ENCODE data around the gene LSM14B.

LSM14B gene

DNA sequence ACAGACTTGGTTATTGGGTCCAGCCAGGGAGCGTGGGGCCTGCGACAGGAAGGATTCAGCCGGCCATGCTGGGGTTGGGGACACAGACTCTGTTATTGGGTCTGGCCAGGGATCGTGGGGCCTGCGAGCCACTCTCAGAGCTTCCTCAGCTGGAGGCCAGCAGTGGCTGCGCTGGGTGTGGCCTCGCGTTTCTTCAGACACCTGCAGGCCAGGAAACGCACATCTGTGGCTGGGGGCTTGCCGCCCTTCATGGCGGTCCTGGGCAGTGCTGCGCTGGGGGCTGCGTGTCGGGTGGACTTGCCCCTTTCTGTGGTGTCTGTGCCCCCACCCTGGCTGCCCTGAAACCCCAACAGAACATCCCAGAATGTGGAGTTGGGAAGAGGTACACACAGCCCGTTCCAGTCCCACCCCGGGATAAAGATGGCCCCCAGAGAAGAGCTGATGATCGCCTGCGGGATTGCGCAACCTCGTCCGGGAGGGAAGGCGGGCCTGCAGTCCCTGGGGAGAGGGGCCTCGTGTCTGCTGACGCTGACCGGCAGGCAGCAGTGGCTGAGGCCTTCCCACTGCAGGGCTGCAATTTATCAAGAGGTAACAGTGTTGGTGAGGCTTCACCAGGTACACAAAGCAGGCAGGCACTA lies 43.6 kb downstream of the LSM14B start:
- peaks cover 35% of the 10 kb centered on the region for H3K36me3 ChIP-seq (ENCODE audit: control insufficient read depth, insufficient read depth, low read length)
- no peak overlapping the region for H3K27ac ChIP-seq (ENCODE audit: low read depth, low read length)
- H3K9ac ChIP-seq (ENCODE audit: low read length) = no peak overlapping the region
- H3K4me1 ChIP-seq (ENCODE audit: control insufficient read depth, insufficient read depth, low read length) = no peaks in the 10 kb centered on the region
- no peaks in the 10 kb centered on the region for H3K27me3 ChIP-seq (ENCODE audit: control insufficient read depth, insufficient read depth, low read length)
- no peak overlapping the region for H3K4me3 ChIP-seq (ENCODE audit: low read length)

- Histone ChIP-seq H3K4me3 (ENCODE audit: low read length) (no peak overlapping the region), H3K4me1 (ENCODE audit: control insufficient read depth, insufficient read depth, low read length) (no peaks in the 10 kb centered on the region), H3K27me3 (ENCODE audit: control insufficient read depth, insufficient read depth, low read length) (no peaks in the 10 kb centered on the region), H3K27ac (ENCODE audit: low read depth, low read length) (no peak overlapping the region), H3K9ac (ENCODE audit: low read length) (no peak overlapping the region), H3K36me3 (ENCODE audit: control insufficient read depth, insufficient read depth, low read length) (peaks cover 24% of the 10 kb centered on the region)
Measured at GRCh38 chr20:62167474-62167873, 45.2 kb downstream of the LSM14B start.

DNA sequence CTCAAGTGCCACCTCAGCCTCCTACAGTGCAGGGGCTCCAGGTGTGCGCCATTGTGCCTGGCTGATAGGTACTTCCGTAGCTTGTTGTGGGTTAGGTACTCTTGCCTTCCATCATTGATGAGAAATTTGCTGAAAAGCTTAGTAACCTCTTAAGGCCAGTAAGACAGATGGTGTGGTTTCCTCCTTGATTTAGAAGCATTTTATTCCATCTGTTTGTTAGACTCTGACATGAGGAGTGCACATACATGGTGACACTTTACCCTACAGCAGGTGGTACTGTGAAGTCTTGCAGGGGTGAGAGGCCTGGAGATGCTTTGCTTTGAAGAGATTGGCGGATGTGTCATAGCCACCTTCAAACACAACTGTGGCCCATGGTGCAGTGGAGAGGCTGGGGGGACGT lies 45.8 kb downstream of the LSM14B start:
- peaks cover 18% of the 10 kb centered on the region for H3K36me3 ChIP-seq (ENCODE audit: control insufficient read depth, insufficient read depth, low read length)

GRCh38 chr20:62168890-62169435 lies 46.7 kb downstream of the LSM14B start:
- Histone ChIP-seq H3K4me1 (ENCODE audit: control insufficient read depth, insufficient read depth, low read length) (no peaks in the 10 kb centered on the region), H3K9ac (ENCODE audit: low read length) (no peak overlapping the region), H3K4me3 (ENCODE audit: low read length) (no peak overlapping the region), H3K27me3 (ENCODE audit: control insufficient read depth, insufficient read depth, low read length) (no peaks in the 10 kb centered on the region), H3K27ac (ENCODE audit: low read depth, low read length) (no peak overlapping the region), H3K36me3 (ENCODE audit: control insufficient read depth, insufficient read depth, low read length) (peaks cover 18% of the 10 kb centered on the region)

More for the DNA sequence above, 45.8 kb downstream of the LSM14B start:
- Histone ChIP-seq H3K4me1 (ENCODE audit: control insufficient read depth, insufficient read depth, low read length) (no peaks in the 10 kb centered on the region), H3K9ac (ENCODE audit: low read length) (no peak overlapping the region), H3K27me3 (ENCODE audit: control insufficient read depth, insufficient read depth, low read length) (no peaks in the 10 kb centered on the region), H3K27ac (ENCODE audit: low read depth, low read length) (no peak overlapping the region), H3K4me3 (ENCODE audit: low read length) (no peak overlapping the region)

DNA sequence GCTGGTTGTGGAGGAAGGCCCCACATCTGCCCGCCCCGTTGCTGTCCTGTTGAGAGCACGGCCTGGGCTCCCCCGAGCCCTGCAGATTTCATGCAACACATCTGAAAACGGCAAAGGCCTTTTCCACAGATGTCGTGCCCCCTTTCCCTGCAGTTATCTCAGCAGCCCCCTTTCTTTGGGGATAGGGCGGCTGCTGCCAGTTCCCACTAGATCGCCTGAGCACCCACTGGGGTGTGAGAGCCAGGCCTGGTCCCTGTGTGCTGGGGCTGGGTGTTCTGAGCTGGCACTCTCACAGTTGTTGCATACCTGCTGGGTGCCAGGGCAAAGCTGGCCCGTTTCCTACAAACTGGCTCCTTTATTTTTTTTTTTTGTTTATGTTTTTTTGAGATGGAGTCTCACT lies 48.3 kb downstream of the LSM14B start:
- H3K36me3 ChIP-seq (ENCODE audit: control insufficient read depth, insufficient read depth, low read length) = peaks cover 12% of the 10 kb centered on the region
- H3K27ac ChIP-seq (ENCODE audit: low read depth, low read length) = no peak overlapping the region
- H3K9ac ChIP-seq (ENCODE audit: low read length) = no peak overlapping the region
- H3K27me3 ChIP-seq (ENCODE audit: control insufficient read depth, insufficient read depth, low read length) = no peaks in the 10 kb centered on the region
- H3K4me3 ChIP-seq (ENCODE audit: low read length) = no peak overlapping the region
- H3K4me1 ChIP-seq (ENCODE audit: control insufficient read depth, insufficient read depth, low read length) = no peaks in the 10 kb centered on the region

DNA sequence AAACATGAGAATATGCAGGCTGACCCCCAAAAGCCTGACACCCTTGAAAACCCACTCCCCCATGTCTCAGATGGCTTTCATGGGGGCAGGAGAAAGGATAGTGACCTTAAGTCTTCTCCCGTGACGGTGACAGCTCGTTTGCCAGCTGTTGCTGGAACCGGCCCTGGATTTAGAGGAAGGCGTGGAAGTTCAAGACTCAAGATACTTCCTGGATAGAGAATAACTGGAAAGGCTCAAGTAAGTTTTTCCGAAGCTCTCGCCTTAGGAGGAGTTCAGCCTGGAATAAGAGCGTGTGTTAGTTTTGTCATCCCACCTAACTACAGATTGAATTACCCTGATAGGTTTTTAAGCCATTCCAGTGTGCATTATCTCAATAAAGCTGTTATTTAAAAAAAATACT lies 49.0 kb downstream of the LSM14B start:
- H3K9ac ChIP-seq (ENCODE audit: low read length) = no peak overlapping the region
- no peak overlapping the region for H3K27ac ChIP-seq (ENCODE audit: low read depth, low read length)
- H3K4me1 ChIP-seq (ENCODE audit: control insufficient read depth, insufficient read depth, low read length) = no peaks in the 10 kb centered on the region
- no peak overlapping the region for H3K4me3 ChIP-seq (ENCODE audit: low read length)
- H3K27me3 ChIP-seq (ENCODE audit: control insufficient read depth, insufficient read depth, low read length) = no peaks in the 10 kb centered on the region
- peaks cover 6% of the 10 kb centered on the region for H3K36me3 ChIP-seq (ENCODE audit: control insufficient read depth, insufficient read depth, low read length)

DNA sequence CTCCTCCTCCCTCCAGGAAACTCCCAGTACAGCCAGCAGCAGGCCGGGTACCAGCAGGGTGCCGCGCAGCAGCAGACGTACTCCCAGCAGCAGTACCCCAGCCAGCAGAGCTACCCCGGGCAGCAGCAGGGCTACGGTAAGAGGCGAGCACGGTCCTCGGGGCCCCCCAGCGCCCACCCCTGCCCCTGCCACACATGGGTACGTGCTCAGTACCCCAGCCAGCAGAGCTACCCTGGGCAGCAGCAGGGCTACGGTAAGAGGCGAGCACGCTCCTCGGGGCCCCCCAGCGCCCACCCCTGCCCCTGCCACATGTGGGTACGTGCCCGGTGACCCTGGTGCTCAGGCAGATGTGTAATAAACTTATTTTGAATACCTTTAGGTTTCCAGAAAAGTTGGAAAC lies 50.4 kb downstream of the LSM14B start:
- Histone ChIP-seq H3K27ac (ENCODE audit: low read depth, low read length) (no peak overlapping the region), H3K4me3 (ENCODE audit: low read length) (no peak overlapping the region)

DNA sequence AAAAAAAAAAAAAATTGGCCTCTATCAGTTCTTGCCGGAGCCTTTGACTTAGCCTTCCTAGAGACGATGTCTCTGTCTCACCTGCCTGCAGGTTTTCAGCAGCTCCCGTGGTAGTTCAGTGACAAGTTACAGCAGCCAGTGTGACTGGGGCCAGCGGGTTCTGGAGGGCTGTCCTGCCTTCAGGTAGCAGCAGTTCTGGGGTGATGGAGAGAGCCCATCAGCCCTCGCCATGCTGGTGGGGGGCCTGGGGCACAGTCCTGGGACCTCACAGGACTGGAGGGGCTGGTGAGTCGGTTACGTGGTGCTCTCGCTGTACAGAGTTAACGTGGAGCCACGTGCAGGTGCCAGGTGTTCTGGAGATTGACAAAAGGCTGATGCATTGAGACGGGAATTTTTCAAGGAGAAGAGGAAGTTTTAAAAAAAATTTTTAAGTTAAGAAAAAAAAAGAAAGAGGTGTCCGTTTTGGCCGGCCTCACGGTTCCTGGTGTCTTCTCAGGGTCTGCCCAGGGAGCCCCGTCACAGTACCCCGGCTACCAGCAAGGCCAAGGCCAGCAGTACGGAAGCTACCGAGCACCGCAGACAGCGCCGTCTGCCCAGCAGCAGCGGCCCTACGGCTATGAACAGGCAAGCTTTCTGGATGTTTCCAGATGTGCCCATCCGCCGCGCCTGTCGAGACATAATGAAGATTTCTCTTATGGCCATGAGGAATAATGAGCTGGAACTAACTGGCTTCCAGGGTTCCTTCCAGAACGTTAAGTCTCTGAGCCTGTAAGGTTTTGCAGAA lies 51.9 kb downstream of the LSM14B start:
- Histone ChIP-seq H3K9ac (ENCODE audit: low read length) (no peak overlapping the region), H3K4me3 (ENCODE audit: low read length) (no peak overlapping the region), H3K27me3 (ENCODE audit: control insufficient read depth, insufficient read depth, low read length) (no peaks in the 10 kb centered on the region), H3K36me3 (ENCODE audit: control insufficient read depth, insufficient read depth, low read length) (peaks cover 5% of the 10 kb centered on the region), H3K4me1 (ENCODE audit: control insufficient read depth, insufficient read depth, low read length) (no peaks in the 10 kb centered on the region), H3K27ac (ENCODE audit: low read depth, low read length) (no peak overlapping the region)

More for the DNA sequence above, 50.4 kb downstream of the LSM14B start:
- Histone ChIP-seq H3K36me3 (ENCODE audit: control insufficient read depth, insufficient read depth, low read length) (peaks cover 5% of the 10 kb centered on the region), H3K27me3 (ENCODE audit: control insufficient read depth, insufficient read depth, low read length) (no peaks in the 10 kb centered on the region), H3K4me1 (ENCODE audit: control insufficient read depth, insufficient read depth, low read length) (no peaks in the 10 kb centered on the region), H3K9ac (ENCODE audit: low read length) (no peak overlapping the region)

GRCh38 chr20:62174870-62175624 lies 52.8 kb downstream of the LSM14B start:
- Histone ChIP-seq H3K27ac (ENCODE audit: low read depth, low read length) (no peak overlapping the region), H3K4me1 (ENCODE audit: control insufficient read depth, insufficient read depth, low read length) (no peaks in the 10 kb centered on the region), H3K4me3 (ENCODE audit: low read length) (no peak overlapping the region), H3K27me3 (ENCODE audit: control insufficient read depth, insufficient read depth, low read length) (no peaks in the 10 kb centered on the region), H3K9ac (ENCODE audit: low read length) (no peak overlapping the region), H3K36me3 (ENCODE audit: control insufficient read depth, insufficient read depth, low read length) (peaks cover 5% of the 10 kb centered on the region)

DNA sequence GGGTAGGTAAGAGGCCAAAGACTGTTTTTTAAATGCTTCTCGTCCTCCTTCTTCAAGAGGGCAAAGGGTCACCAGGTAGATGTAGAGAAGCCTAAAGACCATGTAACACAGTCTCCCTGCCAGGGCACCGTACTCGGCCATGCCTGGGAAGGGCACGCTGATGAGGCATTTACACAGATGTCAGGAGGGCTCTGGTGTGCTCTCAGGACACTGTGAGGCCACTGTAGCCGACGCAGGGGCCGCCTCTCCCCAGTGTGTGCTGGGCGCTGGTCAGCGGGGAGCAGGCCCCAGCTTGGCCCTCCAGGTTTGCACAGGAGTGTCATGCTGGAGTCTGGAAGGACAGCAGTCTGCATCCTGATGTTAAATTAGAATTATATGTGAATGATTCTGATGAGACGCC lies 53.4 kb downstream of the LSM14B start:
- H3K4me1 ChIP-seq (ENCODE audit: control insufficient read depth, insufficient read depth, low read length) = no peaks in the 10 kb centered on the region
- H3K9ac ChIP-seq (ENCODE audit: low read length) = no peak overlapping the region
- no peaks in the 10 kb centered on the region for H3K27me3 ChIP-seq (ENCODE audit: control insufficient read depth, insufficient read depth, low read length)
- peaks cover 5% of the 10 kb centered on the region for H3K36me3 ChIP-seq (ENCODE audit: control insufficient read depth, insufficient read depth, low read length)
- no peak overlapping the region for H3K27ac ChIP-seq (ENCODE audit: low read depth, low read length)
- H3K4me3 ChIP-seq (ENCODE audit: low read length) = no peak overlapping the region

GRCh38 chr20:62176866-62177265 lies 54.6 kb downstream of the LSM14B start:
- Histone ChIP-seq H3K4me1 (ENCODE audit: control insufficient read depth, insufficient read depth, low read length) (no peaks in the 10 kb centered on the region), H3K4me3 (ENCODE audit: low read length) (no peak overlapping the region), H3K36me3 (ENCODE audit: control insufficient read depth, insufficient read depth, low read length) (peaks cover 5% of the 10 kb centered on the region), H3K27ac (ENCODE audit: low read depth, low read length) (no peak overlapping the region), H3K27me3 (ENCODE audit: control insufficient read depth, insufficient read depth, low read length) (no peaks in the 10 kb centered on the region), H3K9ac (ENCODE audit: low read length) (no peak overlapping the region)

DNA sequence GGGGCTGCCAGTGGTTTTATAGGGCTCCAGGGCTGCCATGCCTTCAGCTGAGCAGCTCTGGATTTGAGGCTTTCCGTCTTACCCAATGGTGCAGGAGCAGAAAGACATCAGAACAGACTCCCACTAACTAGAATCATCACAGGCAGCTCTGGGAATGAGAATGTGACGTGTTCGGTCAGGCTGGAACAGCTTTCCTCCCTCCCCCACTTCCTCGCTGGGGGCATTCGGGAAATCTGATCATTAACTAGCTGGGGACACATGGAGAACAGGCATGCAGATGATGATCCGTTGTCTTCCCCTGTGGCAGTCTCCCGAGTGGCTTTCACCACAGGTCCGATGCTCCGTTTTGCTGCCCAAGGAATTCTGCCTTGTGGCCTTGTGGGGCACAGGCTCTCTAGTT lies 55.0 kb downstream of the LSM14B start:
- Histone ChIP-seq H3K9ac (ENCODE audit: low read length) (no peak overlapping the region), H3K4me1 (ENCODE audit: control insufficient read depth, insufficient read depth, low read length) (no peaks in the 10 kb centered on the region), H3K27me3 (ENCODE audit: control insufficient read depth, insufficient read depth, low read length) (no peaks in the 10 kb centered on the region), H3K27ac (ENCODE audit: low read depth, low read length) (no peak overlapping the region), H3K36me3 (ENCODE audit: control insufficient read depth, insufficient read depth, low read length) (peaks cover 5% of the 10 kb centered on the region), H3K4me3 (ENCODE audit: low read length) (no peak overlapping the region)
